ENCODE data around the gene SMIM23.

GRCh38 chr5:171830686-171831085 is 45.1 kb downstream of the SMIM23 start:
- no peak for TF ChIP-seq POLR2A (IDR thresholded peaks at IDR 0.05)
- TF ChIP-seq, protein P1, sequence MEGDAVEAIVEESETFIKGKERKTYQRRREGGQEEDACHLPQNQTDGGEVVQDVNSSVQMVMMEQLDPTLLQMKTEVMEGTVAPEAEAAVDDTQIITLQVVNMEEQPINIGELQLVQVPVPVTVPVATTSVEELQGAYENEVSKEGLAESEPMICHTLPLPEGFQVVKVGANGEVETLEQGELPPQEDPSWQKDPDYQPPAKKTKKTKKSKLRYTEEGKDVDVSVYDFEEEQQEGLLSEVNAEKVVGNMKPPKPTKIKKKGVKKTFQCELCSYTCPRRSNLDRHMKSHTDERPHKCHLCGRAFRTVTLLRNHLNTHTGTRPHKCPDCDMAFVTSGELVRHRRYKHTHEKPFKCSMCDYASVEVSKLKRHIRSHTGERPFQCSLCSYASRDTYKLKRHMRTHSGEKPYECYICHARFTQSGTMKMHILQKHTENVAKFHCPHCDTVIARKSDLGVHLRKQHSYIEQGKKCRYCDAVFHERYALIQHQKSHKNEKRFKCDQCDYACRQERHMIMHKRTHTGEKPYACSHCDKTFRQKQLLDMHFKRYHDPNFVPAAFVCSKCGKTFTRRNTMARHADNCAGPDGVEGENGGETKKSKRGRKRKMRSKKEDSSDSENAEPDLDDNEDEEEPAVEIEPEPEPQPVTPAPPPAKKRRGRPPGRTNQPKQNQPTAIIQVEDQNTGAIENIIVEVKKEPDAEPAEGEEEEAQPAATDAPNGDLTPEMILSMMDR (IDR thresholded peaks at IDR 0.05), result no peak

Data from breast epithelium (tissue), 3 donors.